GM12875 (cell line): ENCODE results near the gene GPC5.
"Not testable (repeated sequence)": the region's sequence is repeated elsewhere in the genome, so short reads cannot be mapped to it uniquely, and the experiment has no call there.

Experiments used
- H3K4me3 ChIP-seq: one replicate; pipeline ENCODE4 v1.5.1; 2011; ENCODE audit warnings: low read depth, low read length, control low read depth
- CTCF ChIP-seq: IDR thresholded peaks from 2 replicates; pipeline ENCODE4 v1.5.1; 2011; ENCODE audit warnings: low read depth, mild to moderate bottlenecking, control low read depth, inconsistent platforms, low read length, moderate library complexity, borderline replicate concordance; ENCODE audit not compliant: insufficient read depth

The GPC5 gene

GRCh38 chr13:92873029-92873428 is 1474.6 kb downstream of the GPC5 start:
- H3K4me3 ChIP-seq, result no peak overlapping the region
- TF ChIP-seq CTCF, result no peak

GRCh38 chr13:92886535-92887077 is 1488.2 kb downstream of the GPC5 start:
- H3K4me3 ChIP-seq, result no peak overlapping the region
- TF ChIP-seq CTCF, result no peak

- no peak for TF ChIP-seq CTCF
- H3K4me3 ChIP-seq, result no peak overlapping the region
Measured at GRCh38 chr13:92894447-92894846, 1496.0 kb downstream of the GPC5 start.

GRCh38 chr13:92896842-92897241 is 1498.4 kb downstream of the GPC5 start:
- H3K4me3 ChIP-seq, result no peak overlapping the region
- no peak for TF ChIP-seq CTCF

GRCh38 chr13:92898946-92899345 is 1500.5 kb downstream of the GPC5 start:
- not testable (repeated sequence) for H3K4me3 ChIP-seq

- no peak for TF ChIP-seq CTCF
- no peak overlapping the region for H3K4me3 ChIP-seq
Measured at GRCh38 chr13:92900446-92900845, 1502.0 kb downstream of the GPC5 start.

GRCh38 chr13:92901739-92902138 is 1503.3 kb downstream of the GPC5 start:
- H3K4me3 ChIP-seq, result no peak overlapping the region
- no peak for TF ChIP-seq CTCF

- H3K4me3 ChIP-seq, result no peak overlapping the region
- TF ChIP-seq CTCF, result no peak
Measured at GRCh38 chr13:92912629-92913028, 1514.2 kb downstream of the GPC5 start.
